ENCODE measurements around the gene SOX1.
A peak's percentile ranks its signal among the peaks of the same experiment; 100 is the strongest.

Gene SOX1

GRCh38 chr13:112102243-112102642 lies 35.3 kb downstream of the SOX1 start:
- ChIA-PET CTCF (interaction anchor here (0.8 to 1.1 kb wide), 2 partner anchors 341 to 342 kb away, joined by 3 read pairs; no protein-coding TSS in a partner anchor), POLR2A (no interaction called here)
- TF ChIP-seq PKNOX1 (IDR thresholded peaks at IDR 0.05) (no peak), SP1 (IDR thresholded peaks at IDR 0.05) (no peak), SUZ12 (IDR thresholded peaks at IDR 0.05) (no peak), BHLHE40 (IDR thresholded peaks at IDR 0.05; ENCODE audit: borderline replicate concordance) (no peak), FOXK2 (IDR thresholded peaks at IDR 0.05) (no peak), FOXA1 (IDR thresholded peaks at IDR 0.05) (no peak), L3MBTL2 (conservative IDR thresholded peaks at IDR 0.05) (no peak), TARDBP (IDR thresholded peaks at IDR 0.05) (no peak), ELF4 (IDR thresholded peaks at IDR 0.05) (no peak), ARNT (IDR thresholded peaks at IDR 0.05) (no peak)
- DNase-seq (ENCODE audit: extremely low spot score): peak; percentile 32

- CTCF ChIA-PET: no interaction called here
- no peak for TF ChIP-seq L3MBTL2 (conservative IDR thresholded peaks at IDR 0.05)
- no peak for TF ChIP-seq CTBP1 (IDR thresholded peaks at IDR 0.05; ENCODE audit: borderline replicate concordance)
- TF ChIP-seq SP1 (IDR thresholded peaks at IDR 0.05): no peak
- TF ChIP-seq HDGF (IDR thresholded peaks at IDR 0.05; ENCODE audit: borderline replicate concordance): no peak
- TF ChIP-seq SUZ12 (IDR thresholded peaks at IDR 0.05): no peak
- TF ChIP-seq ARNT (IDR thresholded peaks at IDR 0.05): no peak
- TF ChIP-seq FOXK2 (IDR thresholded peaks at IDR 0.05): no peak
- no peak for TF ChIP-seq ZNF384 (IDR thresholded peaks at IDR 0.05)
- no peak for TF ChIP-seq FOXA1 (IDR thresholded peaks at IDR 0.05)
- TF ChIP-seq TARDBP (IDR thresholded peaks at IDR 0.05): no peak
- TF ChIP-seq LEF1 (IDR thresholded peaks at IDR 0.05; ENCODE audit: borderline replicate concordance): no peak
- TF ChIP-seq ELF4 (IDR thresholded peaks at IDR 0.05): no peak
- no peak for TF ChIP-seq BHLHE40 (IDR thresholded peaks at IDR 0.05; ENCODE audit: borderline replicate concordance)
- no peak for TF ChIP-seq PKNOX1 (IDR thresholded peaks at IDR 0.05)
- no peak for TF ChIP-seq NFRKB (IDR thresholded peaks at IDR 0.05)
- TF ChIP-seq FOXM1 (IDR thresholded peaks at IDR 0.05; ENCODE audit: borderline replicate concordance): no peak
- POLR2A ChIA-PET: no interaction called here
- DNase-seq (ENCODE audit: extremely low spot score): no peak
Observed at GRCh38 chr13:112103260-112103838, 36.4 kb downstream of the SOX1 start.

- TF ChIP-seq SP1 (IDR thresholded peaks at IDR 0.05) (no peak), ARNT (IDR thresholded peaks at IDR 0.05) (no peak), NFRKB (IDR thresholded peaks at IDR 0.05) (no peak), TARDBP (IDR thresholded peaks at IDR 0.05) (no peak), FOXM1 (IDR thresholded peaks at IDR 0.05; ENCODE audit: borderline replicate concordance) (no peak), FOXK2 (IDR thresholded peaks at IDR 0.05) (no peak), L3MBTL2 (conservative IDR thresholded peaks at IDR 0.05) (no peak), ZNF384 (IDR thresholded peaks at IDR 0.05) (no peak), BHLHE40 (IDR thresholded peaks at IDR 0.05; ENCODE audit: borderline replicate concordance) (no peak), SUZ12 (IDR thresholded peaks at IDR 0.05) (no peak)
- no peak for DNase-seq (ENCODE audit: extremely low spot score)
- ChIA-PET POLR2A (no interaction called here), CTCF (no interaction called here)
Observed at GRCh38 chr13:112103961-112104880, 37.3 kb downstream of the SOX1 start.

- ChIA-PET CTCF (no interaction called here), POLR2A (no interaction called here)
- DNase-seq (ENCODE audit: extremely low spot score): no peak
- TF ChIP-seq CTBP1 (IDR thresholded peaks at IDR 0.05; ENCODE audit: borderline replicate concordance): no peak
Observed at GRCh38 chr13:112104881-112105234, 37.9 kb downstream of the SOX1 start.

- POLR2A ChIA-PET: no interaction called here
- TF ChIP-seq FOXM1 (IDR thresholded peaks at IDR 0.05; ENCODE audit: borderline replicate concordance): no peak
- no peak for TF ChIP-seq PKNOX1 (IDR thresholded peaks at IDR 0.05)
- no peak for TF ChIP-seq CTBP1 (IDR thresholded peaks at IDR 0.05; ENCODE audit: borderline replicate concordance)
- CTCF ChIA-PET: no interaction called here
- DNase-seq (ENCODE audit: extremely low spot score): no peak
Observed at GRCh38 chr13:112105244-112105681, 38.3 kb downstream of the SOX1 start.

GRCh38 chr13:112105892-112106291 lies 38.9 kb downstream of the SOX1 start:
- DNase-seq (ENCODE audit: extremely low spot score): no peak
- ChIA-PET POLR2A (no interaction called here), CTCF (no interaction called here)
- no peak for TF ChIP-seq PKNOX1 (IDR thresholded peaks at IDR 0.05)
- no peak for TF ChIP-seq ZNF384 (IDR thresholded peaks at IDR 0.05)
- no peak for TF ChIP-seq SP1 (IDR thresholded peaks at IDR 0.05)
- TF ChIP-seq HDGF (IDR thresholded peaks at IDR 0.05; ENCODE audit: borderline replicate concordance): no peak
- no peak for TF ChIP-seq NFRKB (IDR thresholded peaks at IDR 0.05)
- TF ChIP-seq BHLHE40 (IDR thresholded peaks at IDR 0.05; ENCODE audit: borderline replicate concordance): no peak
- TF ChIP-seq TARDBP (IDR thresholded peaks at IDR 0.05): no peak
- TF ChIP-seq LEF1 (IDR thresholded peaks at IDR 0.05; ENCODE audit: borderline replicate concordance): no peak
- TF ChIP-seq FOXA1 (IDR thresholded peaks at IDR 0.05): no peak
- TF ChIP-seq SUZ12 (IDR thresholded peaks at IDR 0.05): no peak
- no peak for TF ChIP-seq L3MBTL2 (conservative IDR thresholded peaks at IDR 0.05)
- no peak for TF ChIP-seq FOXK2 (IDR thresholded peaks at IDR 0.05)
- TF ChIP-seq ARNT (IDR thresholded peaks at IDR 0.05): no peak
- TF ChIP-seq FOXM1 (IDR thresholded peaks at IDR 0.05; ENCODE audit: borderline replicate concordance): no peak
- TF ChIP-seq CTBP1 (IDR thresholded peaks at IDR 0.05; ENCODE audit: borderline replicate concordance): no peak
- TF ChIP-seq ELF4 (IDR thresholded peaks at IDR 0.05): no peak

Measured in HEK293T (cell line).